Measurements from ENCODE around the gene ZNF45. TPM values are rescaled to one million over a fixed set of nuclear protein-coding genes. Genes with fewer than 3 reads are reported as not detected.

The ZNF45 gene
- total and polyA plus RNA-seq, 2 donors (not counting 3 experiments of a cell fraction or from before 2014, with no cell fraction given): 6.1 to 10.8 TPM

DNA sequence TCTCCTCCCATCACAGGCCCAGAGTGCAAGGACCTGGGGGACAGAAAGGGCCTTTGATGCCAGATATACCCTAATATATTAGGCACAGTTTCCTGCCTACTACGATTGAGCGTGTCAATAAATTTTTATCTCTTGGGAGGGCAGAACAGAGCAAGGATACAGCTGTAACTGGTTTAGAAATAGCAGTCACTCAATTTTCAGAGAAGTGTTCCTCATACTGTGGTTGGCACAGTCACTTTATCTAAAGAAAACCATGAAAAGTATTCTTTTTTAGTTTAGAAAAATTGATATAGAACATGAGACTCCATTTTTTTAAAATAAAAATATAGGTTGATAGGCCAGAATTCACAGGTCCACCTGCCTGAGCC lies 48.4 kb upstream of the ZNF45 start:
- ChIA-PET POLR2A (interaction anchor here (0.5 kb wide), 1 partner anchor 1566 kb away, joined by 3 read pairs; no protein-coding TSS in a partner anchor), CTCF (no interaction called here)
- dilution Hi-C loops (cut with MboI; ENCODE audit: extremely low pct_ligation_motif_present, low sequenced_read_pairs) (no loop called here), intact Hi-C loops (cut with micrococcal nuclease) (loop anchor here (5.0 kb wide), 2 partner anchors 69 to 229 kb away; partner anchors contain the start of genes ZNF223 and ZNF227)
- Histone ChIP-seq H4K20me1 (replicated peaks; ENCODE audit: control insufficient read depth, extremely low read depth, insufficient read depth, low read length) (no peaks in the 10 kb centered on the region), H3K9ac (replicated peaks; ENCODE audit: extremely low read depth, insufficient read depth, low read length) (no peak overlapping the region), H3K27ac (ENCODE audit: insufficient read depth, low read depth, low read length) (no peak overlapping the region), H2AFZ (ENCODE audit: low read depth, low read length) (peak overlapping the region; percentile 34), H3K4me2 (ENCODE audit: insufficient read depth, low read length) (peak overlapping the region; percentile 87), H3K4me3 (replicated peaks in 1 of 3; ENCODE audit: insufficient read depth in 1 of 3, low read depth in 1 of 3, low read length in 3 of 3) (peak overlapping the region in 1 of 3 experiments; percentile 75), H3K36me3 (ENCODE audit: control insufficient read depth in 2 of 2, extremely low read depth in 1 of 2, insufficient read depth in 2 of 2, low read length in 2 of 2) (no peaks in the 10 kb centered on the region), H3K9me3 (replicated peaks; ENCODE audit: control insufficient read depth, insufficient read depth, low read length) (no peaks in the 10 kb centered on the region), H3K4me1 (ENCODE audit: control insufficient read depth, extremely low read depth, insufficient read depth, low read length) (peaks cover 6% of the 10 kb centered on the region), H3K79me2 (ENCODE audit: control insufficient read depth, insufficient read depth, low read length) (peaks cover 4% of the 10 kb centered on the region), H3K9me1 (replicated peaks; ENCODE audit: control insufficient read depth, extremely low read depth, insufficient read depth, low read length) (no peaks in the 10 kb centered on the region), H3K27me3 (ENCODE audit: control insufficient read depth in 2 of 2, insufficient read depth in 2 of 2, low read length in 2 of 2) (no peaks in the 10 kb centered on the region)
- DNase-seq (ENCODE audit: low read depth, low spot score) (no peak), FAIRE-seq (no peak)
- TF ChIP-seq POLR2A (IDR thresholded peaks at IDR 0.05; ENCODE audit: low read depth, low read length): no peak
- no peak for TF ChIP-seq EZH2 (IDR thresholded peaks at IDR 0.05; ENCODE audit: borderline replicate concordance, low read depth, low read length, severe bottlenecking)
- TF ChIP-seq MYC (IDR thresholded peaks at IDR 0.05; ENCODE audit: low read depth, low read length): no peak
- TF ChIP-seq, protein P1, sequence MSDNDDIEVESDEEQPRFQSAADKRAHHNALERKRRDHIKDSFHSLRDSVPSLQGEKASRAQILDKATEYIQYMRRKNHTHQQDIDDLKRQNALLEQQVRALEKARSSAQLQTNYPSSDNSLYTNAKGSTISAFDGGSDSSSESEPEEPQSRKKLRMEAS (IDR thresholded peaks at IDR 0.05; ENCODE audit: insufficient read depth, insufficient read length): no peak
- no peak for TF ChIP-seq JUN (IDR thresholded peaks at IDR 0.05; ENCODE audit: borderline replicate concordance, insufficient read depth, insufficient read length, low read depth)
- TF ChIP-seq, protein P2, sequence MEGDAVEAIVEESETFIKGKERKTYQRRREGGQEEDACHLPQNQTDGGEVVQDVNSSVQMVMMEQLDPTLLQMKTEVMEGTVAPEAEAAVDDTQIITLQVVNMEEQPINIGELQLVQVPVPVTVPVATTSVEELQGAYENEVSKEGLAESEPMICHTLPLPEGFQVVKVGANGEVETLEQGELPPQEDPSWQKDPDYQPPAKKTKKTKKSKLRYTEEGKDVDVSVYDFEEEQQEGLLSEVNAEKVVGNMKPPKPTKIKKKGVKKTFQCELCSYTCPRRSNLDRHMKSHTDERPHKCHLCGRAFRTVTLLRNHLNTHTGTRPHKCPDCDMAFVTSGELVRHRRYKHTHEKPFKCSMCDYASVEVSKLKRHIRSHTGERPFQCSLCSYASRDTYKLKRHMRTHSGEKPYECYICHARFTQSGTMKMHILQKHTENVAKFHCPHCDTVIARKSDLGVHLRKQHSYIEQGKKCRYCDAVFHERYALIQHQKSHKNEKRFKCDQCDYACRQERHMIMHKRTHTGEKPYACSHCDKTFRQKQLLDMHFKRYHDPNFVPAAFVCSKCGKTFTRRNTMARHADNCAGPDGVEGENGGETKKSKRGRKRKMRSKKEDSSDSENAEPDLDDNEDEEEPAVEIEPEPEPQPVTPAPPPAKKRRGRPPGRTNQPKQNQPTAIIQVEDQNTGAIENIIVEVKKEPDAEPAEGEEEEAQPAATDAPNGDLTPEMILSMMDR (IDR thresholded peaks at IDR 0.05; ENCODE audit: extremely low read depth in 1 of 2, insufficient read depth in 1 of 2, low read depth in 1 of 2, low read length in 2 of 2): no peak
- no peak for TF ChIP-seq GATA2 (IDR thresholded peaks at IDR 0.05; ENCODE audit: insufficient read depth, insufficient read length, low read depth, low read length)
- no peak for TF ChIP-seq POLR2AphosphoS5 (IDR thresholded peaks at IDR 0.05; ENCODE audit: insufficient read depth, low read depth, low read length)
- TF ChIP-seq FOS (IDR thresholded peaks at IDR 0.05; ENCODE audit: borderline replicate concordance, insufficient read depth, low read length): no peak
- BruUV-seq (replicated peaks): no TSS peak
